ENCODE results near the gene SMYD5.
A peak's percentile ranks its signal among the peaks of the same experiment; 100 is the strongest.

SMYD5 gene

DNA sequence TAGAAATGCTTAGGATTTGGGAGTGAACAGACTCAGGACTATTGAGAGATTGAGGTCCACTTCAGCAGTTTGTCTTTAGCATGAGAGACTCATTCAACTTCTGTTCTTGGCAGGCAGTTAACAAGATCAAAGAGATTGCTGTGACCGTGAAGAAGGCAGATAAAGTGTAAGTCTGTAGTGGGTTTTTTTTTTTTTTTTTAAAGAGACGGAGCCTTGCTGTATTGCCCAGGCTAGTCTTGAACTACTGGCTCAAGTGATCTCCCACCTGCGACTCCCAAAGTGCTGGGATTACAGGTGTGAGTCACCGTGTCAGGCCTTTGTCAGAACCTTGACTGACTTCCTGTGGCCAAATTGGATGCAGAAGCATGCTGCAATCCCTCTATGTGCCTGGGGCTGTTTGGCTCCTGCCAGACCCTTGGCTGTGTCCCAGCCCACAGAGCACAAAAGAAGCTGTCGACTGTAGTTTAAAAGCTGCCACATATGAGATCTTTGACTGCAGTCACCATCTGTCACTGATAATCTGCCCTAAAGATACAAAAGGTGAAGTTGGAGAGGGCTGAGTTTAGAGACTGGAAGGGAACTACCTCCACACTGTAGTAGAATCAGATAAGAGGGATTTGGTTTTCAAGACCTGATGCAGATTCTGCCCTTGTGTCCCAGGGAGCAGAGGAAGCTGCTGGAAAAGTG lies 30.0 kb downstream of the SMYD5 start:
- DNase-seq: no peak

DNA sequence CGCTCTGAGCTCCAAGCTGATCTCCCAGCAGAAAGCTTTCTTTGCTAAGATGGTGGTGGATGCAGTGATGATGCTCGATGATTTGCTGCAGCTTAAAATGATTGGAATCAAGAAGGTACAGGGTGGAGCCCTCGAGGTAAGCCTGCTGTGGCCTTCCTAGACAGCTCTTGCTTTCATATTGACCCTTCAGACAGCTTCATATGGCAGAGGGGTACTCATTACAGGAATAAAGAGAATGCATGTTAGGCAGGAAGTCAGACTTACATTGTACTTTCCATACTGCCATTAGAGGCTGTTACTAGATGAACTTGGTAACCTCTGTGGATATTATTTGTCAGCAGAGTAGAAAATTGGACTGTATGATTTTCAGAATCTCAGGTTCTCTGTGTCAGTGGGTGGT lies 30.5 kb downstream of the SMYD5 start:
- no peak for DNase-seq

DNA sequence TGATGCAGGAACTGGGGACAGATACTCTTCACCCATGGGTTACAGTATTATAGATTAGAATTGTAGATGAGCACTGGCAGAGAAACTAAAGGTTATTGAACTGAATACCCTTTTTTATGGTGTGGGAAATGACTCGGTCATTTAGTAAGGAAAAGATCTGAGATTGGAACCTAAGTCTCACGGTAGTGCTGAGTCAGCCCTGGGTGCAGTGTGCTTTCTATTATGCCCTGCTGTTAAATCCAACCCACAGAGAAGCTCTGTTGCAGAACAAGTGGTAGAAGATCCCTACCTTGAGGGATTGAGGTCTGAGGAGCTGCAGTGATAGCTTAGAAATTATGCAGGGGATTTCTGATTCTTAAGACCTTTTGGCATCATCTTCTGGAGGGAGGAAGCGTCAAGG lies 32.8 kb downstream of the SMYD5 start:
- no peak for DNase-seq

GRCh38 chr2:73249636-73250035 lies 35.6 kb downstream of the SMYD5 start:
- no peak for DNase-seq

DNA sequence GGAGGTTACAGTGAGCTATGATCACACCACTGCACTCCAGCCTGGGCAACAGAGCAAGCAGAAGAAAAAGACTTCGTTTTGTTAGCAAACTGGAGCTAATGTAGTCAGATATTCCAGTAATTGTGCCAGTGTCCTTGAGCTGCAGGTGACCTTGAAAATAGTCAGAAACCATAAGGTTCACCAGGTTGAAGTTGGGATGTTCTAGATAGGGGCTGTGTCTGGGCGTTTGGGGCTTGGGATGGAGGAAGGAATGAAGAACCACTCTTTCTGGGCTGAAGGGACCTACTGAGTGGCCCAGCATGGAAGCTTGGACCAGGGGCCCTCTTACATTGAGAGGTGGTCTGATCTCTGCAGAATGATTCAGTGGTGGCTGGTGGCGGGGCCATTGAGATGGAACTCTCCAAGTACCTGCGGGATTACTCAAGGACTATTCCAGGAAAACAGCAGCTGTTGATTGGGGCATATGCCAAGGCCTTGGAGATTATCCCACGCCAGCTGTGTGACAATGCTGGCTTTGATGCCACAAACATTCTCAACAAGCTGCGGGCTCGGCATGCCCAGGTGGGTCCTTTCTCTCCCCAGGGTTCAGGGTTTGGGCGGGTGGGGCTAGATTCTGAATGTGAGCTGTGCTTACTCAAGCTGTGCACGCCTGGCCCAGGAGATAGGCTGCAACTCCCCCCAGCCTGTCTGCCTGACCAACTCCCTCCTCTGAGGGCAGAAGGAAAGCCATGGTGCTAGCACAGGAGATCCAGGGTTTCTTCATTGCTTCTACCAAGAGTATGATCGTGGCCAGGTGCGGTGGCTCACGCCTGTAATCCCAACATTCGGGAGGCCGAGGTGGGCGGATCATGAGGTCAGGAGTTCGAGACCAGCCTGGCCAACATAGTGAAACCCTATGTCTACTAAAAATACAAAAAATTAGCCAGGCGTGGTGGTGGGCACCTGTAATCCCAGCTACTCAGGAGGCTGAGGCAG lies 37.1 kb downstream of the SMYD5 start:
- no peak for DNase-seq

DNA sequence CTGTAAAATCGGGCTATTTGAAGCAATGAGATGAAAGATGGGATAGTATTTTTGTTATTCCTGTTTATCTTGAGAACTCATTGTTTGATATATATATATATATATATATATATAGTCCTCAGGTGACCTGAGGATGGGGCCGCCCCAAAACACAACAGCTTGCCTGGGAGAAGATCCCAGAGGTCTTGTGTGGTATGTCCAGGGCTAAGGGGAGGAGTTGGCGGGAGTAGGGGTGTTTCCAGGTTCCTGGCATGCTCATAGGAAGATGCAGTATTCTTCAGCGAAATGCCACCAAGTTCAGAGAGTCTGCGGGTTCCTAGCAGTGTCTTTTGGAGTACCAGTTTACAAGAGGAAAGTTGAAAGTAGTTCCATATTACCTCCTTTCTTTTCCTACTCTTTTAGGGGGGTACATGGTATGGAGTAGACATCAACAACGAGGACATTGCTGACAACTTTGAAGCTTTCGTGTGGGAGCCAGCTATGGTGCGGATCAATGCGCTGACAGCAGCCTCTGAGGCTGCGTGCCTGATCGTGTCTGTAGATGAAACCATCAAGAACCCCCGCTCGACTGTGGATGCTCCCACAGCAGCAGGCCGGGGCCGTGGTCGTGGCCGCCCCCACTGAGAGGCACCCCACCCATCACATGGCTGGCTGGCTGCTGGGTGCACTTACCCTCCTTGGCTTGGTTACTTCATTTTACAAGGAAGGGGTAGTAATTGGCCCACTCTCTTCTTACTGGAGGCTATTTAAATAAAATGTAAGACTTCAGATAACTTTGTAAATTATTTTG lies 38.4 kb downstream of the SMYD5 start:
- no peak for DNase-seq

DNA sequence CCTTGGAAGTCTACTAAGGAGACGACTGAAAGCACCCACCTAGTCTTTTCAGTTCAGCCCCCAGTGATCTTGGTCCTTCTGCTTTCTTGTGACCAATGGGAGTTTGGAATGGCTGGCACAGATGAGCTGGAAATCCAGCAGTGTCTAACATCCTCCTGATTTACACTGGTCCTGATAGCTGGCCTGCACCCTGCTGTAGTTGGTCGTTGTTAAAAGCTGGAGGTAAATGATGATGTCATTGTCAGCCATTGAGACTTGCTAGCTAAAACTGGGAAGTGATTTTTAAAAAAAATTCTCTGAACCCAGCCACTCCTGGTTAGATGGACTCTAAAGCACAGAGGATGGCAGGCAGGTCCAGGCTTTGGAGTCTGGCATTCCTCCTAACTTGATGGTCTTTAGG lies 39.4 kb downstream of the SMYD5 start:
- DNase-seq: no peak

DNA sequence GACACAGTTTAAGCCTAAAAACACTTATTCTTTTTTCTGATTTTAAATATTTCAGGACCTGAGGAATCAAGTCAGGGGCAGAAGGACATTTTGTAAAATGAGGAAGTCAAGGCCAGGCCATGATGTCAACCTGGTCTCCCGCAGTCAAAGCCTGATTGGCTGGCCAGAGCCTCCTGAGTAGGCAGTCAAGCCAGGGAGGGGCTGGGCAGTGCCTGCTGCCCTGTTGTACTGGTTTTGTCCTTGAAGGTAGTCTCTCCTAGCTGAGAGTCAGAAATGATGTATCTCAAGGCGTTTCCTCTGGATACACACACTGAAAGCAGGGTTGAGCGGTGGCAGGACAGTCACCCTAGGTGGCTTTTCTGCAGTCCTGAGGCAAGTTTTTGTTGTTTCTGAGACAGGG lies 39.9 kb downstream of the SMYD5 start:
- peak in 1 of 2 donors; percentile 17 for DNase-seq

- no peak for DNase-seq
These were observed 40.4 kb downstream of the SMYD5 start for GRCh38 chr2:73254343-73255006.

- no peak for DNase-seq
These were observed 41.1 kb downstream of the SMYD5 start for GRCh38 chr2:73255007-73255644.

GRCh38 chr2:73255907-73256617 lies 42.0 kb downstream of the SMYD5 start:
- no peak for DNase-seq

DNA sequence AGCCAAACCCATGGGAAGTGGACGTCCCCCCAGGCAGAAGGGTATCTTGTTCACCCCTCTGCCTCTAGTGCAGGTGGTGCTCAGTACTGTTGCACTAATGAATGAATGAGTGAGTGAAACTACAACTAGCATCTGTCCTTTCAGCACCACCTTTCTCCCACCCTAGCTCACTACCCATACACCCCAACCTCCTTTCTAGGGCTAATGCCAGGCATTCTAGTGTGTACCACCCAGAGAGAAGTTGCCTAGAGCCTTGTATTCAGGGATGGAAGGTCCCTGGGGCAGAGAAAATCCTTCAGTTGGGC lies 42.5 kb downstream of the SMYD5 start:
- no peak for DNase-seq

- DNase-seq: no peak
These were observed 43.0 kb downstream of the SMYD5 start for GRCh38 chr2:73257021-73257420.

- DNase-seq: peak in 1 of 2 donors; percentile 35
These were observed 43.5 kb downstream of the SMYD5 start for GRCh38 chr2:73257425-73258125.

- no peak for DNase-seq
These were observed 44.3 kb downstream of the SMYD5 start for GRCh38 chr2:73258186-73258912.

DNA sequence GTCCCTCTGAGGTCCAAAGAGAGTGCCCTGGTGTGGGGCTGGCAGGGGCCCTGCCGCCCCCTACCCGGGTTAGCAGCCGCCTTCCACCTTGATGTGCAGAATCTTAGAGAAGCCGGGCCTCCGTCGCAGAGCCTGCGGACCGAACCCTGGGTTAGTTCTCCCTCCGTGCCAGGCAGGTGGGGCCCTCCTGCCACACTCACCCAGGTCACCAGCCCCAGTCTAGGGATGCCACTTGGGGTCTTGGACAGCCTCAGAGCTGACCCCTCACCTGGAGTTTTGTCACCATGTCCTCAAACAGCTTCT lies 44.8 kb downstream of the SMYD5 start:
- no peak for DNase-seq

DNA sequence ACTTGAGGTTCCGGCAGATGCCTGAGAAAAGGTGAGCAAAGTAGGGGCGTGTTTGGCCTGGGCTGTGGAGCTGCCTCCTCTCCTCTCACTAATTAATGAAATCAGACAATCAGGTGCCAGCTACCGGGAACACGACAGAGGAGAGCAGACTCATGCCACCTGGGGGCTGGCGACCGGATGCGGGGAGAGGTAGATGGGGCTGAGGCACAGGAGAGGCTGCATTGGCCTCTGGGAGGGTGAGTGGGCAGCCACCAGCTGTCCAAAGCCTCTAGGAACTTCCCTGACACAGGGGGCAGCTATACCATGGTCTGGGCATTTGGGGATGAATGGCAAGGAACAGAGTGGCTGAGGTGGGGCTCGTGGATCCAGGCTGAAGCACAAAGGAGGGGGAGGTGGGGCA lies 45.2 kb downstream of the SMYD5 start:
- DNase-seq: no peak

GRCh38 chr2:73259704-73260337 lies 45.8 kb downstream of the SMYD5 start:
- no peak for DNase-seq

DNA sequence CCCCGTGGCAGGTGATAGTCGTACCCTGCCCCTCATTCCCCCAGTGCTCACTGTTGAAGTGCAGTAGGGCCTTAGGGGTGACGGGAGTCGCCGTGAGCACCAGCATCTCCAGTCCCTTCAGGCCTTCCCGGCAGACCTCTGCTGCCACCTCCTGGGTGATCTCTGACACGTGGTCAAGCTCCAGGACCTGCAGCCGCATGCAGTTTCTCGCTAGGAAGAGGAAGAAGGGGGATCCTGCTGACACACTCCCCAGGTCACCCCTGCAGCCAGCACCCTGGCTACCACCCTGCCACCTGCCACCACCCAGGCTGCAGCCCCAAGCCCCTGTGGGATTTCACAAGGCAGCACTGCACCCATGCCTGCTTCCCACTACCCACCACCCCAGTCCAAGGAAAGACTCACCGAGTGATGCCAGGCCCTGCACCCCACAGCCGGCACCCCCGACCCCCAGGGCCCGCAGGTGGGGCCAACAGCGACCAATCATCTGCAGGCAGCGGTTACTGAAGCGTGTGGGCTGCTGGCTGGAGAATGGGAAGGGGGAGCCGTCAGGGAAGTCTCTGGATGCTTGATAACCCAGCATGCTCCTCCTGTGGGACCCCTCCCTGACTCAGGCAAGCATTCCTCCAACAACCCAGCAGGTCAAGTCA lies 46.4 kb downstream of the SMYD5 start:
- DNase-seq: no peak
